Measurements from ENCODE around the gene SRGAP2.
"Not testable (repeated sequence)": the region's sequence is repeated elsewhere in the genome, so short reads cannot be mapped to it uniquely, and the experiment has no call there.

- not testable (repeated sequence) for TF ChIP-seq EZH2 (IDR thresholded peaks at IDR 0.05; ENCODE audit: low read depth); CTCF (conservative IDR thresholded peaks at IDR 0.05)
Observed at GRCh38 chr1:206218285-206218684, 14.9 kb downstream of the SRGAP2 start.

All from PC-9 (cell line).